ENCODE measurements around the gene AP3S2. TPM values are rescaled to one million over a fixed set of nuclear protein-coding genes. Genes with fewer than 3 reads are reported as not detected.
"Not testable (repeated sequence)": the region's sequence is repeated elsewhere in the genome, so short reads cannot be mapped to it uniquely, and the experiment has no call there.

The AP3S2 gene
- total and polyA plus RNA-seq, 7 donors: 24.1 to 88.5 (median 33.5) TPM

GRCh38 chr15:89792106-89792805 lies 101.5 kb downstream of the AP3S2 start:
- DNase-seq: no peak
- H3K36me3 ChIP-seq: no peaks in the 10 kb centered on the region
- no peak for TF ChIP-seq POLR2A (IDR thresholded peaks at IDR 0.05)
- no peak for TF ChIP-seq CTCF (IDR thresholded peaks at IDR 0.05)
- TF ChIP-seq POLR2AphosphoS5 (IDR thresholded peaks at IDR 0.05): no peak
- TF ChIP-seq EP300 (IDR thresholded peaks at IDR 0.05): no peak
- intact Hi-C loops (cut with DNase I): no loop called here
- no peak overlapping the region for H3K4me3 ChIP-seq
- WGBS, 2 donors: 95 to 96% methylated on average over 22 of the region's 22 CpGs
- H3K4me1 ChIP-seq: no peaks in the 10 kb centered on the region
- no peaks in the 10 kb centered on the region for H3K27me3 ChIP-seq
- H3K27ac ChIP-seq: no peak overlapping the region
- H3K9me3 ChIP-seq: peaks cover 0 to 4% (median 2%) of the 10 kb centered on the region in 4 donors

GRCh38 chr15:89790661-89791060 lies 103.1 kb downstream of the AP3S2 start:
- intact Hi-C loops (cut with DNase I): no loop called here

GRCh38 chr15:89790206-89790605 lies 103.6 kb downstream of the AP3S2 start:
- H3K9me3 ChIP-seq: peaks cover 0 to 4% (median 1%) of the 10 kb centered on the region in 4 donors
- H3K36me3 ChIP-seq: no peaks in the 10 kb centered on the region
- H3K27me3 ChIP-seq: no peaks in the 10 kb centered on the region
- intact Hi-C loops (cut with DNase I): no loop called here
- H3K4me1 ChIP-seq: no peaks in the 10 kb centered on the region
- 86 to 91% methylated on average over 10 of the region's 10 CpGs for WGBS, 2 donors
- H3K4me3 ChIP-seq: no peak overlapping the region
- no peak for TF ChIP-seq EP300 (IDR thresholded peaks at IDR 0.05)
- TF ChIP-seq POLR2AphosphoS5 (IDR thresholded peaks at IDR 0.05): no peak
- no peak for TF ChIP-seq CTCF (IDR thresholded peaks at IDR 0.05)
- TF ChIP-seq POLR2A (IDR thresholded peaks at IDR 0.05): no peak
- H3K27ac ChIP-seq: no peak overlapping the region
- DNase-seq: no peak

More at GRCh38 chr15:89790661-89791060, 103.1 kb downstream of the AP3S2 start:
- H3K4me3 ChIP-seq: no peak overlapping the region
- TF ChIP-seq EP300 (IDR thresholded peaks at IDR 0.05) (no peak), POLR2A (IDR thresholded peaks at IDR 0.05) (no peak), POLR2AphosphoS5 (IDR thresholded peaks at IDR 0.05) (no peak), CTCF (IDR thresholded peaks at IDR 0.05) (no peak)
- no peaks in the 10 kb centered on the region for H3K27me3 ChIP-seq
- no peaks in the 10 kb centered on the region for H3K36me3 ChIP-seq
- peaks cover 0 to 4% (median 1%) of the 10 kb centered on the region in 4 donors for H3K9me3 ChIP-seq
- no peak overlapping the region for H3K27ac ChIP-seq
- DNase-seq: no peak
- no peaks in the 10 kb centered on the region for H3K4me1 ChIP-seq
- WGBS, 2 donors: 91 to 93% methylated on average over 16 of the region's 16 CpGs

DNA sequence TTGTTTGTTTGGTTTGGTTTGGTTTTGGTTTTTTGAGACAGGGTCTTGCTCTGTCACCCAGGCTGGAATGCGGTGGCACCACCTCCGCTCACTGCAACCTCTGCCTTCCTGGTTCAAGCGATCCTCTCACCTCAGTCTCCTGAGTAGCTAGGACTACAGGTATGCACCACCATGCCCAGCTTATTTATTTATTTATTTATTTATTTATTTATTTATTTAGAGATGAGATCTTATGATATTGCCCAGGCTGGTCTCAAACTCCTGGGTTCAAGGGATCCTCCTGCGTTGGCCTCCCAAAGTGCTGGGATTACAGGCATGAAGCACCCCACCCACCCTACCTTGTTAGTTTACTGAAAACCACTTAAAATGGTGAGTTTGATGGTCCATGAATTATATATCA lies 105.2 kb downstream of the AP3S2 start:
- H3K9me3 ChIP-seq; intact Hi-C loops (cut with DNase I): not testable (repeated sequence)

DNA sequence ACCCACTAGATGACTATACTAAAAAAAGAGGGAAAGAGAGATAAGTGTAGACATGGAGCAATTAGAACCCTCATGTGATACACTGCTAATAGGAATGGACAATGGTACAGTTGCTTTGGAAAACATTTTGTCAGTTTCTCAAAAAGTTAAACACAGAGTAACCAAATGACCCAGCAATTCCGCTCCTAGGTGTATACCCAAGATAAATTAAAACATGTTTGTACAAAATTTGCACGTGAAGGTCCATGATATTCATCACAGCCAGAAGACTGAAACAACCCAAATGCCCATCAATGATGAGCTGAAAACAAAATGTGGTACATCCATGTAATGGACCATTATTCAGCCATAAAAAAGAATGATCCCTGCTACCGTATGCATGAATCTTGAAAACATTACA lies 105.8 kb downstream of the AP3S2 start:
- no peaks in the 10 kb centered on the region for H3K36me3 ChIP-seq

More for the DNA sequence above, 105.2 kb downstream of the AP3S2 start:
- not testable (repeated sequence) for H3K4me3 ChIP-seq, H3K27me3 ChIP-seq, H3K36me3 ChIP-seq, DNase-seq, H3K27ac ChIP-seq, H3K4me1 ChIP-seq
- 97 to 99% methylated on average over 4 of the region's 4 CpGs for WGBS, 2 donors

More for the DNA sequence above, 105.8 kb downstream of the AP3S2 start:
- intact Hi-C loops (cut with DNase I): no loop called here
- no peak overlapping the region for H3K4me3 ChIP-seq
- H3K27ac ChIP-seq: no peak overlapping the region
- TF ChIP-seq POLR2AphosphoS5 (IDR thresholded peaks at IDR 0.05): no peak
- TF ChIP-seq EP300 (IDR thresholded peaks at IDR 0.05): no peak
- no peak for TF ChIP-seq POLR2A (IDR thresholded peaks at IDR 0.05)
- no peak for TF ChIP-seq CTCF (IDR thresholded peaks at IDR 0.05)
- WGBS, 2 donors: 95 to 96% methylated on average over 3 of the region's 3 CpGs
- no peak for DNase-seq
- H3K27me3 ChIP-seq: no peaks in the 10 kb centered on the region
- H3K4me1 ChIP-seq: no peaks in the 10 kb centered on the region
- peaks cover 0 to 4% (median 1%) of the 10 kb centered on the region in 4 donors for H3K9me3 ChIP-seq
